LHCN-M2 (cell line): ENCODE data around the gene PIP4K2C. TPM values are rescaled to one million over a fixed set of nuclear protein-coding genes. Genes with fewer than 3 reads are reported as not detected.

Source experiments
- DNase-seq: peaks from one replicate; pipeline ENCODE4 v3.0.0-alpha.2; 2012; ENCODE audit warnings: low read depth
- total RNA-seq: library from RNA; depleted of rRNA; stranded (reverse); fragments of >200 nt; gene quantifications from 2 replicates; pipeline ENCODE4 v1.2.3, GENCODE V29; 2014

PIP4K2C gene
- total RNA-seq, 1 experiment from 2014 or later = 23.3 TPM

DNA sequence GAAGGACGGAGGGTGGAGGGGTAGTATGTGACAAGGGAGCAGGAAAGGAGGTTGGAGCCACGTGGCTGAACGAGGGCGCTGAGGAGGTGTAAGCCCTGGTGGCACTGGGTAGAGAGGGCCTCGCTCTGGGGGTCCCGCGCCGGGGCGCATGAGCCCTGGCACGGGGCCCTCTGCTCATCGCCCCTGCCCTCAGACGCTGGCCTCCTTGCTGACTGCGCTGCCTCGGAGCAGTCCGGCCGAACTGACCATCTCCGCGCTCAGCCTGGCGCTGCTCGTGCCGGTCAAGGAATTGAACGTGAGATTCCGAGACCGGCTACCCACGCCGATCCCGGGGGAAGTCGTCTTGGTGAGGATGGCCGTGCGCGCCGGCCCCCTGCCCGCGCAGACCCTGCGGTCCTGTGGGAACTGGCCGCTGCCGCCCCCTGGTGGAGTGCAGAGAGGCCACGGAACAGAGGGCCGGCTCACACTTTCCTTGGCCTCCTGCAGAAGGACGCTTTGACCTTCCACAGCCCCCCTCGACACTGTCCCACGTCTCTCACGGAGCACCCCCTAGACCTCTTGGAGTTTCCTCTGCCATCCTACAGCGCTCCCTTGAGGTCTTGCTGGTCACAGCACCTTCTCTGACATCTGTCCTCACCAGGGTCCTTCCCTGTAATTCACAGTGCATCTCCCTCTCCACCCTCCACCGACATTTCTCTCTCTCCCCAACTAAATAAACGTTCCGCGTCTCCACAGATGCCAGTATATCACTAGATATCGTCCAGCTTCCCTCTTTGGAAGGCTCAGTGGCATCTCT lies 30.7 kb downstream of the PIP4K2C start:
- DNase-seq = peak; percentile 24

DNA sequence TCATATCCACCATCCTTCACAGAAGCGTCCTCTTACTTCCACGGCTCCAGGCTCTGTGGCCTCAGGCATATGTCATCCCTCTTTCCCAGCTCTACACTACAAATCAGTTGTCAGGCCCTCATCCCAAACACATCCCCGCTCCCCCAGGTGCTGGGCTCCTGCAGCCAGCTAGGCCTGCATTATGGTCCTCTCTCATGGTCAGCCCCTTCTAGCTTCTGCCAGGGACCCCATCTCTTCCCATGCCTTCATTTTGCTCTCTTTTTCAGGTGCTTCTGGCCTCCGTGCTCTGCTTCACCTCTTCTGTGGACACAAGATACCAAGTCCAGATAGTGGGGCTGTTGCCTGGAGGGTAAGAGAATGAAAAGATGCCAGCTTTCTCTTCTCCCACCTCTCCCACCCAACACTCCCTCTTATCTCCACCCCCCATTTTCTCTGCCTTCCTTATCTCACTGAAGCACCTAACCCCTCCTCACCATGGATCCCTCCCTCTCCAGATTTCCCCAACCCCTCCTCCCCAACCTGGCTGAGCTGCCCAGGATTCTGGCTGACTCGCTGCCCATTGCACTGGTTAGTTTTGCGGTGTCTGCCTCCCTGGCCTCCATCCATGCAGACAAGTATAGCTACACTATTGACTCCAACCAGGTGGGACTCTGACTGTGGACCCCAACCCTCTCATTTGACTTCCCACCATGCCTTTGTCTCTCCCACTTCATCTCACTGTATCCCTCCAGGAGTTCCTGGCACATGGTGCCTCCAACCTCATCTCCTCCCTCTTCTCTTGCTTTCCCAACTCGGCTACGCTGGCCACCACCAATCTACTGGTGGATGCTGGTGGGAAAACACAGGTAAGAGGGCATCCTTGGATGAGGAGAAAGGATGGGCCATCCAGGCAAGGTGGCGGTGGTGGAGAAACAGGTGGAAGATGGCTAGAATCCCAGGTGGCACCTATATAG lies 31.6 kb downstream of the PIP4K2C start:
- no peak for DNase-seq

DNA sequence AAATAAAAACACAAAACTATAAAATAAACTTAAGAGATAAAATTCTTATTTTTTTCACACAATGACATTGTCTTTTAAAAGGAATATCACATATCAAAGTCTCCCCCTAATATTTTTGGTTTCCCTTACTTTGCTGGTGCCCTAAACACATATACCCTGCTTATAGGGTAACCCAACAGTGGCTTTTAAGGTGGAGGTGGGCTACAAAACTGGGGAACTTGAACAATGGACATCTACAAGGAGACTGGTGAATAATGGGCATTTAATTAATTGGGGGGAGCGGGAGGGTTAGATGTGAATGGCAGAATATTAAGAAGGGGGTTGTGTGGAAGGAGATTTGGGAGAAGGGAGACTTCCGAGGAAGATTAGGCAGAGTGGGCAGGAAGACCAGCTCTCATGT lies 32.4 kb downstream of the PIP4K2C start:
- no peak for DNase-seq

DNA sequence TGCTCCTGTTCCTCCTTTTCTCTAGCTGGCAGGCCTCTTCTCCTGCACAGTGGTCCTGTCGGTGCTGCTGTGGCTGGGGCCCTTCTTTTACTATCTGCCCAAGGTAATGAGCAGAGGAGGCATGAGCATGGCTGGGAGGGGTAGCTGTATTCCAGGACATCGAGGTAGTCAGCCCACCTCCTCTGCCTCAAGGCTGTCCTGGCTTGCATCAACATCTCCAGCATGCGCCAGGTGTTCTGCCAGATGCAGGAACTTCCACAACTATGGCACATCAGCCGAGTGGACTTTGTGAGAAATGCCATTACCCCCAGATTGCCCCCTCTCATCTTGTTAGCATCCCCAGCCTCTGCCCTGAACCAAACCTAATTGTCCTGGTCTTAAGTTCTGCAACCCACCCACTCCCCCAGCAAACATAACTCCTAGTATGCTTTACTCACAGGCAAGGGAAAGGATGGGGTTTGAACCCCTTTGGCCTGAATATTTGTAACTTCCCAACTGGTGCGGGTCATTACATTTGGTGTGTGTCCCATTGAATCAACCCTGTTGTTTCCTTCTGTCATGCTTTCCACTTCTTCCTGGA lies 32.9 kb downstream of the PIP4K2C start:
- no peak for DNase-seq

DNA sequence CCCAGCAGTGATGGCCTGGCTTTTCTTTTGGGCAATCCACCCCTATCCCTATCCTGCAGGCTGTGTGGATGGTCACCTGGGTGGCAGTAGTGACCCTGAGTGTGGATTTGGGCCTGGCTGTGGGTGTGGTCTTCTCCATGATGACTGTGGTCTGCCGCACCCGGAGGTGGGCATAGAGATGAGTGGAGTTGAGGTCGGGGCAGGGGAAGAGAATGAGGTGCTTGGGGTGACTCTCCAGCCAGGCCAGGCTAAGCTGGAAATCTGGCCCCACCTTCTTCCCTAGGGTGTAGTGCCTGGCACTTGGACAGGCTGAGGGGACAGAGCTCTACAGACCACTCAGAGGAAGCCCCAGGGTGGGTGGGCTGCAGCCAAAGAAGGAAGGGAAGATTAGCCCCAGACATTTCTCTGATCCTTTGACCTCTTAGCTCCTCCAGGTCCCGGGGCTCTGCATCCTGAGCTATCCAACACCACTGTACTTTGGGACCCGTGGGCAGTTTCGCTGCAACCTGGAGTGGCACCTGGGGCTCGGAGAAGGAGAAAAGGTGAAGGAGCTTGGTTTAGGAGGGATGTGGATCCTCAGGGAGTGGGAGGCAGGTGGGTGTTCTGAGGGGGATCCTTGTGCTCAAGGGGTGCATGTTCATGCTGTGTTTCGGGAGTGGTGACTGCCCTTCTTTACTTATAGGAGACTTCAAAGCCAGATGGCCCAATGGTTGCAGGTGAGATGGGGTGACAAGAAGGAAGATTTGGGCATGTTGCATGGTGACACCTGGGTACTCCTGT lies 33.6 kb downstream of the PIP4K2C start:
- no peak for DNase-seq

DNA sequence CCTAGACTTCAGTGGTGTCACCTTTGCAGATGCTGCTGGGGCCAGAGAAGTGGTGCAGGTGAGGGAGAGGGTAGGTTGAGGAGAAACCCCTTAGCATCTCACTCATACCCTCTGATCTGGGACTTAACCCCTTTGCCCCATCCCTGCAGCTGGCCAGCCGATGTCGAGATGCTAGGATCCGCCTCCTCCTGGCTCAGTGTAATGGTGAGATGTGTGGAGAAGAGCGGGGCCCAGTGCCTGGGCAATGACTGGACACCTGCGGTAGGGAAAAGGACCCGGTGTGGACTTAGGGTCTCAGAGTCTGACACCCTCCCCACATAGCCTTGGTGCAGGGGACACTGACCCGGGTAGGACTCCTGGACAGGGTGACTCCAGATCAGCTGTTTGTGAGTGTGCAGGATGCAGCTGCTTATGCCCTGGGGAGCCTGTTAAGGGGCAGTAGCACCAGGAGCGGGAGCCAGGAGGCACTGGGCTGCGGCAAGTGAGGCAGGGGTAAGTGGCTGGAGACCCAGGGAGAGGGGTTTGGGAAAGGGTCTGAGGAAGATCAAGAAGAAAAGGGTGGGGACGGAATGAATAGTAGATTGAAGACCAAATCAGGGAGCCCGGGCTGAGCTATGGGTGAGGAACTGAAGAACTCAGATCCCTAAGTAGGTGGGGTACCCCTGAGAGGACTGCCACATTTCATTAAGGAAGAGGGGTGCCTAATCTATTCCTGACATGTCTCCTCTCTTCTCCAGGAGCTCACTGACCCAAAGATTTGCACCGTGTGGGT lies 34.5 kb downstream of the PIP4K2C start:
- DNase-seq = no peak

DNA sequence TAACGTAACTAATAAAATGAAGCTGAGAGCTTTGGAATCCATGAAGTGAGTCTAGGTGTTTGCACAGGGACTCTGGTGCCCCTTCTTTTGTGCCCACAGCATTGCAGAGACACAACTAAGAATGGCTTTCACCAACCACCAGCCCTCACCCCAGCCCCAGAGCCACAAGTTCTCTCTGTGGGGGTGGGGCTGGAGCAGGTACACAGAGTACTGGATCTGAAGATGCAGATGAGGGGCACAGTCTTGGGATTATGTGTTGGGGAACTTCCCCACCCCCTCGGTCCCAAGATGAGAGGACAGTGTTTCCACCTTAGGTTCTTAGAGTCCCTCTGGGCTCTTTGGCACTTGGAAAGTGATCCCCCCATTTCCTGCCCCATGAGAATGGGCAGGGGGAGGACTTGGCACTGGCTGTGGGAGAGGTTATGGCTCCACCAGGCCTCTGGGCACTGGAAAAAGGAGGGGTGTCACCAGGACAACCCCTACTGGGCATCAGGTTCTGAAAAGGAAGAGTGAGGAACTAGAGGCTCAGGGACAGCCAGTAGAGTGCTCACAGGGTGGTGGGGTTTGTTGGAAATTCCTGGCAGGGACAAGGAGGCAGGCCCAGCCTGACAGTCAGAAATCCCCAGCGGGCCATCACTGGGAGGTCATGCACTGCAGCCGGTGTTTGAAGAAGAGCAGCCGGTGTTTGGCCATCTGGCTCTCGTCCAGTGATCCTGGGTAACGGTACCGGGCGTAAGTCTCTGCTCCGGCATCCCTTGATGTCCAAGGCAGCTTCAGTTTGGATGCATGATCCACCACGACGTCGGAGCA lies 35.3 kb downstream of the PIP4K2C start:
- no peak for DNase-seq

DNA sequence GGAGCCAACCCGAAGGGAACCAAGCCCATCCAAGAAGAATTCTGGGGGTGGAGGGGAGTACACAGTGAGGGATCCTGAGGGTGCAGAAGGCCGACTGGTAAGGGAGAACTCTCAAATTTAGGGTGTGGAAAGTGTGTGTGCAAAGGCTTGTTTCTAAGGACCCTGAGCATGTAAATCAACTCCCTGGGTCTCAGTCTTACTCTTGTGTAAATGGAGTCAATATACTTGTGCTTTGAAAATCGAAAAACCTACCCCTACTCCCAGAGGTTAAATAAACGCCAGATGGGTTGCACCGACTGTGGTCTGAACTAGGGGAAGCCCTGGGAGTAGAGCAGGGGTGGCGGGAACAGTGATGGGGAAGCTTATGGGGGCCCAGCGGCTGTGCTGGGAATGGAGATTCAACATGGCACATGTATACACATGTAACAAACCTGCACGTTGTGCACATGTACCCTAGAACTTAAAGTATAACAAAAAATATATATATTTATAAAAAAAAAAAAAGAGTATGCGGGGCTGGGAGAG lies 36.0 kb downstream of the PIP4K2C start:
- DNase-seq = no peak

DNA sequence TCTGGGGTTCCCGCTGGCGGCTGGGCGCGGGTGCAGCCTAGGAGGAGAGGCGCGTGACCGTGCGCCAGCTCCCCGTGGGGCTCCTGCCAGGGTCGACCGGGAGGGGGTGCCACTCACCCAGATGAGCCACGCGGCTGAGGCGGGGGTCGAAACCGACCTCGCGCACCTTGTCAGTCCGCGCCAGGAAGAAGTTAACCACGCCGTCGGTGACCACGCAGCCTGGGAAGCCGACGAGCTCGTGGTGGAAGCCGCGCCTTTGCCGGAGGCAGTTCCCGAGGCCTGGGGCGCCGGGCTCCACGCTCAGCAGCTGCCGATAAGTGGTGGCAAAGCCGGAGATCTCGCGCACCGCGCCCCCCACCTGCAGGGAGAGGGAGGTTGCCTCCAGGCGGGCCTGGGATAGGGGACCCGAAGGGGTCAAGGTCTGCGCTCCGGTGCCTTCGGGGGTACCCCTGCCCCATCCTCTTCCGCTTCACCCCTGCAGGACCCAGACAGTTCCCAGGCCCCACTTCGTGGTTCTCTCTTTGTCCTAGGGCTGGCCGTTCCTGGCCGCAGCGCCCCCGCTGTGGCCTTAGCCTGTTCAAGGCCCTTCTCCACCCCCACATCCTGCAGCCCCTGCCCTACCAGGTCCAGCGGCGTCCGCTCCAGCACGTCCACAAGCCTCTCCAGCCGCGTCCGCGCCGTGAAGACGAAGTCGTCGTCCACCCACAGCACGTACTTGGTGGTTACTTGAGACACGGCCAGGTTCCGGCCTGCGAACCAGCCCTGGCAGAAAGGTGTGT lies 36.7 kb downstream of the PIP4K2C start:
- DNase-seq = no peak

DNA sequence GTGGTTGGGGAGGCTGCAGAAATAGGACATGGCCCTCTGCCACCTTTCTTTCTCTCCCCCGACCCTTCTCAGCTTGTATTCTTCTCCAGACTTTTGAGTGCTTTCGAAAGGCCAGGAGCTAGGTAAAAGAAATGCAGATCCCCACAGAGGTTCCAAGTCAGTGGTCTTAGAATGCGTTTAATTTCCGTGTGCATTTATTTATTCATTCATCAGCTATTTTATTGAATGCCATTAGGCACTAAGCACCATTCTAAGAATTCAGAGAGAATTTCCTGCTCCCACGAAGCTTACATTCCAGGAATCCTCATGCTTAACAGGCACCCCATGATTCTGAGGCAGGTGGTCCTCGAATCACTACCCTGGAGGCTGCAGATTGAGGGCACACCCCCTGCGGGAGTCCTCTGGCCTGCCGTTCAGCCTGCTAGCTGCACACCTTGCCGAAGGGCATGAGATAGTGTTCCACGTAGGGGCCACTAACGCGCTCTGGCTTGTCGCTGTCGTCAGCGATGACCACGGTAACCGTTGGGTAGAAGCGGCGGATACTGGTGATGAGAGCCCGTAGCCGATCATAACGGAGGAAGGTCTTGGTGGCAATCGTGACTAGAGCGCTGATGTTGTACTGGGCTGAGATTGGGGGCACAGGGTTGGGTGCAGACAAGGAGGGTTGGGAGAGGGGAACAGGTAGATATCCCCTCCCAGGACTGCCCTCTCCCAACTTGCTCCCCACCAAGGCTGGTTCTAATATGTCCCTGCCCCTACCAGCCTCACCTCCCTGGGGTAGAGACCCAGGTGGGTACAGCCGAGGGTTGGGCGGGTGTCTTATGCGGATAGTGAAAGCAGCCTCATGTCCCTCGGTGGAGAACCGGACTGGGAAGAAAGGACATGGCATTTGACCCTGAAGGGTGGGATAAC lies 37.5 kb downstream of the PIP4K2C start:
- DNase-seq = no peak

DNA sequence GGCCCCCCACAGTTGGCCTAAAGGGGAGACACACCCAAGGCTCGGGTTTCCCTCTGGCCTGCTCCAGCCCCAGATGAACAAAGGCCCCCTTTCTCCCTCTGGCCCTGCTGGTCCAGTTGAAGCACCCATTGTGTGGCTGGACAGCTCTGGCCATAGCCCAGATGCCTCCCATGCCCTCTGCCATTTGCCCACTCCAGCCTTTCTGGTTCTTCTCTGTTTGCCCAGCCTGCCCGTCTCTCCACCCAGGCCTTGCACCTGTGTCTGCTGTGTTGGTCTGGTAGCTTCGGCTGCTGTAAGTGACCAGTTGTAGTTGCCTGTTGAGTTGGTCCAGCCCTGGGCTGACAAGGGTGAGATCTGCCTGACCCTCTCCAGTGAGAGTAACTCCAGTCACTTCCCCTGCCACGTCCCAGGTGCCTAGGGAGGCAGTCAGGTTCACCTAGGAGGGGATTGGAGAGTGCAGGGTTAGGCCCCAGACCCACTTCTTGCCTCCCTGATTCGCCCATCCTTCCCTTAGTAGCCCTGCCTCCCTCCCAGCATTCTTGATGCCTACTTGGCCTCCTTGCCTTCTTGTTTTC lies 39.0 kb downstream of the PIP4K2C start:
- no peak for DNase-seq

DNA sequence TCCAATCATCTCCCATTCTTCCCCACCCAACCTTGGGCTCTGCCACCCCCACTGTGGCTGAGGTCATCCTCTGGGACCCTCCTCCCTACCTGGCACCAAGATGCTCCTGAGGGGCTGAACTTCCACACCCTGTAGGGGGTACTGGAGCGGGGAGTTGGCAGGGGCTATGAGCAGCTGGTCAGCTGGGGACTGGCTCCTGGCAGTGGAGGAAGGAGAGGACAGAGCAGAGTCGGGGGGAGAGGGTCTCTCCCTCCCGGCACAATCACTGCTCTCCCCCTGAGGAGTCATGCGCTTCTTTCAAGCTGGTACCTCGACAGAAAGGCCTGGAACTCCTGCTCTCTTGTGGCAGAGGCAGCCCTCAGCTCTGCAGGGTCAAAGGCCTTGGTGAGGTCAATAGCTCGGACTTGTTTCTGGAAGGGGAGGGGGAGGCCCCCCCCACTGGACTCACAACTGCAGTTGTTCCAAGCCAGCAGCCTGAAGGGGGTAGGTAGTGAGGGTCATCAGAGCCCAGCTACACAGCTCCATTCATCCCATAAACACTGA lies 40.0 kb downstream of the PIP4K2C start:
- DNase-seq = no peak

DNA sequence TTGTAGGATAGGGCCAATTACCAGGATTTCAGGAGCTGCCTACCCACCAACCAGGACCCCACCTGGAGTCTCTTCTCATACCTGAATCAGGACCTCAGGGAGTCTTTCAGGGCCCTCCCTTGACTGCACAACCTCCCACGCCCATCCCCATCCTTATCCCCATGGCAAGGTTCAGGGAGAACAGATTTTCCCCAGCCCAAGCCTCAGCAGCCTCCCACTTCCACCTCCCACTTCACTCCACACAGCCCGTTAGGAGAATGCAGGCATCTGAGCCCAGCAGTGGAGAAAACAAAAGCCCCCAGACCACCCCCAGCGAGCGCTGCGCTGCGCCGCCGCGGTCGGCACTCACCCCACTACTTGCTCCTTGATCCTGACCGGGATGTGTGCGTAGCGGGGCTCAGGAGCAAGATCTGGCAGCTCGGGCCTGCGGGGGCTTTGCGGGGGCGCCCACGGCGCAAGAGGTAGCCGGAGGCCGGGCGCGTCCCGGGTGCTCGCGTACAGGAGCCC lies 40.6 kb downstream of the PIP4K2C start:
- DNase-seq = no peak

DNA sequence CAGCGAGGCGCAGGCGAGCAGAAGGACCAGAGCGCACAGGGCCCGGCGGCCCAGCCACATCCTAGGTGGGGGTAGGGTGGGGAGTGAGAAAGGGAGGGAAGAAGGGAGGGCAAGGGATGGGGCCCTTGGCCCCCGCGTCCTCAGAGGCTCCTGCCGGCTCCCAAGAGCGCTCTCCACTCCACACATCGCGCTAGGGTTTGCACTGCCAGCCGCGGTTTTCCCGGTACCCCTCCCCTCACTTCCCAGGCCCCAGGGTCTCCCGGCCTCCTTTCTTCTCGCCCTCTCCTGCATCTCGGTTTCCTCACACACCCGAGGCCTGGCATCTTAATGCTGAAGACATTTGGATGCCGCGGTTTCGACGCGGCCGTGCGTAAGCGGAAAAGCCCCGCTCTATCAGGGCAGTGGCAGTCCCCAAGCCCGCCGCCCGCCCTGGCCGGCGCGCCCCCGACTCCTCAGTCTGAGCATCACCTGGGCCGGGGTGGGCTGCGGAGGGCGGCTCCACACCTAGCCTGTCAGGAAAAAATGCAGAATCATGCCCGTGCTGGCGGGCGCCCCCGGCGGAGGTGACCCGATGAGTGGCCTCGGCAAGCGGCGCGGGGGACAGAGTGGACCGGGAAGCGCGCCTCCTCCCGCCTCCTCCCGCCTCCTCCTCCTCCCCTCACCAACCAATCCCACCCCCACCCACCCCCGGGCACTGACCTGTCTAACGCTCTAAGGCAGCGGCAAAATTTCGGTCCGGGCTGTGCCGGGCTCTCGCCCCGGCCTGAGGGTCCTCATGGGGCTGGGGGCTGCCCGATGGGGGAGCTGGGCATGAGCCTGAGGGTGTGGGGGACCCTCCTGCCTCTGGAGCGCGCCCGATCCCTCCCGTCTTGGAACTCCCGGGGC lies 41.3 kb downstream of the PIP4K2C start:
- no peak for DNase-seq

DNA sequence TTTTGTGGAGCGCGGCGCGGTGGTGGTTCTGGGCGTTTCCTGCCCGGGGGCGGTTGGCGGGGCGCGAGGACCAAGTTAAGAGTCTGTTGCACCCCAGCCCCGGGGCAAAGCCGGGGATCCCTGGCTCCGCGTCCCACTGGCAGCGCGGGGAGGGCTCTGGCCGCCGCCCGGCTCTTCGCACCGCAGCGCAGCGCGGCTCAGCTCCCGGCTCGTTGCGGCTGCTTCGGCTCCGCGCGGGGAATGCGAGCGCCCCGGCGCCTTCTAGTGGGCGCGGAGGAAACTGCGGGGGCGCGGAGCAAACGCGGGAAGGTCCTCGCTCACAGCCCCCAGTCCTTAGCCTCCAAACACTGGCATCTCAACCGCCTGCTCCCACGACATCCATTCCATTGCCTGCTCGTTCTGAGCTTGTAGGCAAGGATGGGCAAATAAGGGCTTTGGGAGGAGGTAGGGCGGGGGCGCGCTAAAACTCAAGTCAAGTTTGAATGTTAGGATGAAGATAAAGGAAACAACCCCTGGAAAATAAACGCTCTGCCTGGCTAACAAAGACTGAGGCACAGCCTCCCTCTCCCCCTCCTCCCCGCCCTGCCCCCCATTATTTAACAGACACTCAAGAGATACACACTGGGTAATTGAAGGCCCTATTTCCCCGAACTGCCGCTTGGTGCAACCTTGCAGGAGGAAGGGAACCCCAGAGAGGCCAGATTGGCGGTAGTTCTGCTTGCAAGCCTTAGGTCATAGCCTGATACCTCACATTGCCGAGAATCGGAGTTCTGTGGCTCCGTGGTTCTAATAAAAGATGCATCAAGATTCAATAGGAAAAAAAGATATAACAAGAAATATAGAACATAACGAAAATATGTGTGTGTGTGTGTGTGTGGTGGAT lies 42.2 kb downstream of the PIP4K2C start, which contains the start of gene B4GALNT1:
Gene B4GALNT1, minus strand, starts transcription at position 244 of the 883 bp plus-strand sequence. CDS start 1,069 bp downstream, outside the sequence.
- DNase-seq = peak; percentile 40
